Right lobe of liver (tissue), 4 donors: Measurements from ENCODE around the gene CCDC63.

Experiments used
- POLR2A ChIP-seq: fragments of 450-650 bp; IDR thresholded peaks from one replicate; pipeline ENCODE4 v1.6.1; 2017; ENCODE audit warnings: antibody characterized with exemption, mild to moderate bottlenecking
- TF ChIP-seq, protein P1 (sequence below), 4 donors: fragments of 200-600 bp in 3 of 4; fragments of 450-650 bp in 1 of 4; IDR thresholded peaks; one replicate each; pipeline versions ENCODE4 v1.5.1 to v1.8.0; 2016 to 2022; ENCODE audit warnings: antibody characterized with exemption in 4 of 4, mild to moderate bottlenecking in 2 of 4
- donor health status: DM: no; HTN: no; CAD: no.
- donor health status: DM: no; HTN: no; CAD: no.
- donor health status: DM: no; HTN: yes; CAD: no.

DNA sequence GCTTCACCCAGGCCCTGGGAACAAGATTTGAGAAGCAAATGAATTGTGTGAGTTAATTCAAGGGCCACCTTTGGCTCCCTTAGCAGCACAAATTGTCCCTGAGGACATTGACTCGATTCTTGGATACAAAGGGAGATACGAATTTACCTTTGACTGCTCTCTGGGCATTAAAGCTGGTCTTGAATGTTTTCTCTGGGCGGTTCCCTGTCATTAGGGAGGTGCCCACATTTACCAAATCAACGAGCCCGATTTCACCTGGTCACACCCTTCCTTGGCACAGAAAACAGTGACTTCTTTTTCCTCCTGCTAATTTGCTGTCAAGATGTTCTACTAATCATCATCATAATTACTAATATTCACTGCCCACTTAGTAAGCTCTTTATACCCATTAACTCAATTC lies 27.1 kb upstream of the CCDC63 start:
- TF ChIP-seq, protein P1, sequence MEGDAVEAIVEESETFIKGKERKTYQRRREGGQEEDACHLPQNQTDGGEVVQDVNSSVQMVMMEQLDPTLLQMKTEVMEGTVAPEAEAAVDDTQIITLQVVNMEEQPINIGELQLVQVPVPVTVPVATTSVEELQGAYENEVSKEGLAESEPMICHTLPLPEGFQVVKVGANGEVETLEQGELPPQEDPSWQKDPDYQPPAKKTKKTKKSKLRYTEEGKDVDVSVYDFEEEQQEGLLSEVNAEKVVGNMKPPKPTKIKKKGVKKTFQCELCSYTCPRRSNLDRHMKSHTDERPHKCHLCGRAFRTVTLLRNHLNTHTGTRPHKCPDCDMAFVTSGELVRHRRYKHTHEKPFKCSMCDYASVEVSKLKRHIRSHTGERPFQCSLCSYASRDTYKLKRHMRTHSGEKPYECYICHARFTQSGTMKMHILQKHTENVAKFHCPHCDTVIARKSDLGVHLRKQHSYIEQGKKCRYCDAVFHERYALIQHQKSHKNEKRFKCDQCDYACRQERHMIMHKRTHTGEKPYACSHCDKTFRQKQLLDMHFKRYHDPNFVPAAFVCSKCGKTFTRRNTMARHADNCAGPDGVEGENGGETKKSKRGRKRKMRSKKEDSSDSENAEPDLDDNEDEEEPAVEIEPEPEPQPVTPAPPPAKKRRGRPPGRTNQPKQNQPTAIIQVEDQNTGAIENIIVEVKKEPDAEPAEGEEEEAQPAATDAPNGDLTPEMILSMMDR (IDR thresholded peaks at IDR 0.05), result no peak
- TF ChIP-seq POLR2A, result no peak
